ENCODE measurements around the gene ROR2. TPM values are rescaled to one million over a fixed set of nuclear protein-coding genes. Genes with fewer than 3 reads are reported as not detected.

The ROR2 gene
- total RNA-seq, 4 donors from 2014 or later: 0.70 to 9.9 (median 4.1) TPM

- H3K36me3 ChIP-seq: no peaks in the 10 kb centered on the region
- no peak overlapping the region for H3K4me3 ChIP-seq
- no peaks in the 10 kb centered on the region for H3K4me1 ChIP-seq
- H3K27me3 ChIP-seq: no peaks in the 10 kb centered on the region
- TF ChIP-seq CTCF (IDR thresholded peaks at IDR 0.05) (no peak), POLR2A (IDR thresholded peaks at IDR 0.05) (no peak)
- H3K27ac ChIP-seq: no peak overlapping the region
- DNase-seq: no peak
- no peaks in the 10 kb centered on the region for H3K9me3 ChIP-seq
Measured at GRCh38 chr9:91611582-91611981, 338.4 kb downstream of the ROR2 start.

DNA sequence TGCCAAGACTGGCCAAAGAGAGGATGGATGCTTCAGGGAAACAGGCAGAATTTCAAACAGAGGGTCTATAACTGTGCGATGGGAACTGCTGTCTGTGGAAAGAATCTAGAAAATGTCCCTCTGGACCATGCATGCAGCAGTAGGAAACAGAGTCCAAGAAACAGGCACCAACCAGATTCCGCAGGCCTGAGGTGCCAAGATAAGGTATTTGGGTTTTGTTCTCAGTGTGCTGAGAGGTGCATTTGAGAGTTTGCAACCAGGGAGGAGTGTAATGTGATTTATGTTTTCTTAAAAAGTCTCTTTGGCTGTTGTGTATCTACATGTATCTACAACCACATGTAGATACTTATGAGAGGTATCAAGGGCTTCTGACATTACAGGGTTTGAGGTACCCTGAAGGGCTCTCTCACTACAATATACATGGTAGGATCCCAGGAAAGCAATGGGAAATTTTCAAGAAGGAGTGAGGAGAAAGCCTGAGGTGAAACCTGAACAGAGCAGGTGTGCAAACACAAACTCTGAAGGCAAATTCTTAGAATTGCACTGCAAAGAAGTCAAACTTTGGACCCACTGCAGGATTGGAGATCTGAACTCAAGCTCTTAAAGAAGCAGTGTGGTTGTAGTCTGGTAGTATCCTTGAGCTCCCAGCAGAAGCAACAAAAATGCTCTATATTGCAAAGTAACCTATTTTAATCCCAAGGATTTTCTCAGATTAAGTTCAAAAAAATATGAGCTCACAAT is 343.6 kb downstream of the ROR2 start:
- no peaks in the 10 kb centered on the region for H3K36me3 ChIP-seq
- TF ChIP-seq CTCF (IDR thresholded peaks at IDR 0.05): no peak
- TF ChIP-seq POLR2A (IDR thresholded peaks at IDR 0.05): no peak
- H3K4me1 ChIP-seq: no peaks in the 10 kb centered on the region
- no peak overlapping the region for H3K27ac ChIP-seq
- H3K9me3 ChIP-seq: no peaks in the 10 kb centered on the region
- H3K27me3 ChIP-seq: no peaks in the 10 kb centered on the region
- DNase-seq: no peak
- H3K4me3 ChIP-seq: no peak overlapping the region

- Histone ChIP-seq H3K9me3 (no peaks in the 10 kb centered on the region), H3K27ac (no peak overlapping the region), H3K27me3 (no peaks in the 10 kb centered on the region), H3K4me3 (no peak overlapping the region), H3K4me1 (no peaks in the 10 kb centered on the region), H3K36me3 (no peaks in the 10 kb centered on the region)
- TF ChIP-seq CTCF (IDR thresholded peaks at IDR 0.05): no peak
- TF ChIP-seq POLR2A (IDR thresholded peaks at IDR 0.05): no peak
- DNase-seq: no peak
Measured at GRCh38 chr9:91604451-91605179, 345.4 kb downstream of the ROR2 start.

- Histone ChIP-seq H3K4me1 (no peaks in the 10 kb centered on the region), H3K9me3 (no peaks in the 10 kb centered on the region), H3K27ac (no peak overlapping the region), H3K4me3 (no peak overlapping the region), H3K36me3 (no peaks in the 10 kb centered on the region), H3K27me3 (no peaks in the 10 kb centered on the region)
- DNase-seq: no peak
- TF ChIP-seq POLR2A (IDR thresholded peaks at IDR 0.05) (no peak), CTCF (IDR thresholded peaks at IDR 0.05) (no peak)
Measured at GRCh38 chr9:91603932-91604331, 346.1 kb downstream of the ROR2 start.

DNA sequence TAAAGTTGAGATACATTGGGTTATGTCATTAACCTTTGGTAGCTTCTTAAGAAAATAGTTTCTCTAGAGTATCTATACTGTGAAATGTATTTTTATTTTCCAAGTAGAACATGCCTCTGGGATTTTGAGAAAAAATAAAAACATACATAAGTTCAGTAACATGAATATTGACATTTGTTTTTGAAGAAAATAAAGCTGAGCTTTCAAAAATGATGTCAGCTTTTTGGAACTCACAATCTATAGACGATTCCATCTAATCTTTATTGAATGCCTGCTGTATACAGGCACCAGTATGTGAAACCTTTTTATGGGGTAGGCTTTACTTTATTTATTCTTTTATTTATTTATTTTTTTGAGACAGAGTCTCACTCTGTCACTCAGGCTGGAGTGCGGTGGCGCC is 350.5 kb downstream of the ROR2 start:
- DNase-seq: no peak
- no peaks in the 10 kb centered on the region for H3K36me3 ChIP-seq
- no peaks in the 10 kb centered on the region for H3K27me3 ChIP-seq
- no peaks in the 10 kb centered on the region for H3K4me1 ChIP-seq
- H3K4me3 ChIP-seq: no peak overlapping the region
- TF ChIP-seq CTCF (IDR thresholded peaks at IDR 0.05) (no peak), POLR2A (IDR thresholded peaks at IDR 0.05) (no peak)
- no peaks in the 10 kb centered on the region for H3K9me3 ChIP-seq
- no peak overlapping the region for H3K27ac ChIP-seq

All from Peyer's patch (tissue), 4 donors.